ENCODE results near the gene MBD1. TPM values are rescaled to one million over a fixed set of nuclear protein-coding genes. Genes with fewer than 3 reads are reported as not detected.
A peak's percentile ranks its signal among the peaks of the same experiment; 100 is the strongest.
"Not testable (repeated sequence)": the region's sequence is repeated elsewhere in the genome, so short reads cannot be mapped to it uniquely, and the experiment has no call there.

Gene MBD1
- polyA plus RNA-seq, 2 donors = 32.5 to 34.8 TPM

DNA sequence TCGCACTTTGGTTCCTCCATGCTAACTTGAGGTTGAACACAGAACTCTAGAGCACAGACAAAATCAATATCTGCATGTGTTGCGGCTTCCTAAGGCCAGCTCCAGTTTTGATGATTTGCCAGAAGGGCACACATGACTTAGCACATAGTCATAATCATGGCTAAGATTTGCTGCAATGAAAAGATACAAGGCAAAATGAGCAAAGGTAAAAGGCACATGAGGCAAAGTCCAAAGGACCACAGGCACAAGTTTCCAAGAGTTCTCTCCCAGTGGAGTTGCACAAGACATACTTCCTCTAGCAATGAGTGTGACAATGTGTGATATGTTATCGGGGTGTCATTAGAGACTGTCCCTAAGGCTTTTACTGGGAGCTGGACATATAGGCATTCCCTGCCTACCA, 30.3 kb upstream of the MBD1 start:
- Histone ChIP-seq H3K36me3 (ENCODE audit: control insufficient read depth in 2 of 2, insufficient read depth in 2 of 2, low read length in 1 of 2) (no peaks in the 10 kb centered on the region), H3K27me3 (ENCODE audit: control insufficient read depth in 1 of 2, insufficient read depth in 2 of 2, low read length in 2 of 2) (no peaks in the 10 kb centered on the region), H3K4me1 (ENCODE audit: control insufficient read depth in 2 of 2, insufficient read depth in 2 of 2, low read length in 1 of 2) (peaks cover 3 to 6% of the 10 kb centered on the region in 2 donors), H3K27ac (ENCODE audit: low read depth in 2 of 2, low read length in 1 of 2) (no peak overlapping the region), H3K9me3 (ENCODE audit: control insufficient read depth in 2 of 2, insufficient read depth in 1 of 2, low read depth in 1 of 2, low read length in 1 of 2) (no peaks in the 10 kb centered on the region), H3K4me3 (ENCODE audit: low read depth in 1 of 2, low read length in 2 of 2) (no peak overlapping the region)
- 76 to 84% methylated on average over 3 of the region's 3 CpGs for WGBS, 2 donors

GRCh38 chr18:50310080-50310479, 28.8 kb upstream of the MBD1 start:
- H3K36me3 ChIP-seq (ENCODE audit: control insufficient read depth in 2 of 2, insufficient read depth in 2 of 2, low read length in 1 of 2) = no peaks in the 10 kb centered on the region
- H3K4me1 ChIP-seq (ENCODE audit: control insufficient read depth in 2 of 2, insufficient read depth in 2 of 2, low read length in 1 of 2) = peaks cover 3 to 6% of the 10 kb centered on the region in 2 donors
- H3K9me3 ChIP-seq (ENCODE audit: control insufficient read depth in 2 of 2, insufficient read depth in 1 of 2, low read depth in 1 of 2, low read length in 1 of 2) = no peaks in the 10 kb centered on the region
- no peak overlapping the region for H3K4me3 ChIP-seq (ENCODE audit: low read depth in 1 of 2, low read length in 2 of 2)
- H3K27ac ChIP-seq (ENCODE audit: low read depth in 2 of 2, low read length in 1 of 2) = no peak overlapping the region
- WGBS, 2 donors = 86% methylated on average over 10 of the region's 10 CpGs
- no peaks in the 10 kb centered on the region for H3K27me3 ChIP-seq (ENCODE audit: control insufficient read depth in 1 of 2, insufficient read depth in 2 of 2, low read length in 2 of 2)

- H3K4me3 ChIP-seq (ENCODE audit: low read depth in 1 of 2, low read length in 2 of 2); H3K27me3 ChIP-seq (ENCODE audit: control insufficient read depth in 1 of 2, insufficient read depth in 2 of 2, low read length in 2 of 2); H3K27ac ChIP-seq (ENCODE audit: low read depth in 2 of 2, low read length in 1 of 2); H3K36me3 ChIP-seq (ENCODE audit: control insufficient read depth in 2 of 2, insufficient read depth in 2 of 2, low read length in 1 of 2); H3K9me3 ChIP-seq (ENCODE audit: control insufficient read depth in 2 of 2, insufficient read depth in 1 of 2, low read depth in 1 of 2, low read length in 1 of 2); H3K4me1 ChIP-seq (ENCODE audit: control insufficient read depth in 2 of 2, insufficient read depth in 2 of 2, low read length in 1 of 2): not testable (repeated sequence)
- WGBS, 2 donors = 61 to 62% methylated on average over 5 of the region's 5 CpGs
These were observed 27.5 kb upstream of the MBD1 start for GRCh38 chr18:50308851-50309250.

DNA sequence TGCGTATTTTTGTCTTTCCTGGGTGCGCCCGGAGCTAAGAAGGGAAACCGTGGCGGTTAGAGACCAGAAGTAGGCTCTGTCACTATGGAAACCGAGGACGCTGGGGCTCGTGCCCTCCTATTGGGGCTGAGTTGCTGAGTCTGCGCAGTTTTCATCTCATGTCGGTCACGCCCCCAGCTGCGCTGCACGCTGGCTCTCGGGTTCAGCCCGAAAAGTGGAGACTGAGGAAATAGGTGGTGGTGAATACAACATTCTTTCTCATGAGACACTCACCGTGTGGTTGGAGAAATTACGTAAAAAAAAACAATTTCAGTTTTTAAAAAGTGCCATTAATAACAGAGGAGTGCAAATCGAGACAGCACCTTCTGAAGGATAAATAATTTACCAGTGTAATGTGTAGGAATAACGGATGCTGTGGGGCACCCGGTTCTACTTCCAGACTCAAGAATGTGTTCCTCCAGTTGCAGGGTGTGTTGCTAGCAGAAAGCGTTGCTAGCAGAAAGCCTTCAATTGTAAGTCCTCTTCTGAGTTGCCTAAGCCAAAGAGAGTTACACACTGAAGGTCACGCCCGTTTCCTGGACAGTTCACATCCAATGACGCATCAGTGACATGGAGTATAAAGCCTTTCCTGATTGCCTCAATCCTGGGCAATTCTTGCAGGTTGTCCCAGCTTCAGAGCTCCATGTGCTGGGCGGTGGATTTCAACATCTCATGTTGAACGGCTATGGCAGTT, 26.6 kb upstream of the MBD1 start:
- no peaks in the 10 kb centered on the region for H3K27me3 ChIP-seq (ENCODE audit: control insufficient read depth in 1 of 2, insufficient read depth in 2 of 2, low read length in 2 of 2)
- no peaks in the 10 kb centered on the region for H3K36me3 ChIP-seq (ENCODE audit: control insufficient read depth in 2 of 2, insufficient read depth in 2 of 2, low read length in 1 of 2)
- no peaks in the 10 kb centered on the region for H3K9me3 ChIP-seq (ENCODE audit: control insufficient read depth in 2 of 2, insufficient read depth in 1 of 2, low read depth in 1 of 2, low read length in 1 of 2)
- H3K4me3 ChIP-seq (ENCODE audit: low read depth in 1 of 2, low read length in 2 of 2) = peak overlapping the region; percentile 34 to 45
- peak overlapping the region in 1 of 2 donors; percentile 62 for H3K27ac ChIP-seq (ENCODE audit: low read depth in 2 of 2, low read length in 1 of 2)
- H3K4me1 ChIP-seq (ENCODE audit: control insufficient read depth in 2 of 2, insufficient read depth in 2 of 2, low read length in 1 of 2) = peaks cover 3 to 6% of the 10 kb centered on the region in 2 donors
- WGBS, 2 donors = 4 to 5% methylated on average over 26 of the region's 26 CpGs

DNA sequence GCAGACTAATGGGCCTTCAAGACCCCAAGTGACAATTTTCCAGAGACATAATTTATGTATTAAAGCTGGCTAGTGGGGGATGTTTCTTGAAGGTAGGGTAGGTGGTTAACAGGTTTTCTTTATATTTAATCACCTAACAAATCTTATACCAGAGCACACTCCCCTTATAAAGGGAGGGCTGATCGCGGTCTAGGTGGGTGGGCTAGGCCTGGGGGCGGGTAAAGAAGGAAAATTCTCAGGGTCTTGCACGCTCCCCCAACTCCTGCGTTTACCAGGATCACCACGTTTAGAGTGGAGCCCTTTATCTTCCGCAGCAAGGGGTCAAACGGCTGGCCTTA, 26.0 kb upstream of the MBD1 start:
- peak overlapping the region in 1 of 2 donors; percentile 62 for H3K27ac ChIP-seq (ENCODE audit: low read depth in 2 of 2, low read length in 1 of 2)

GRCh38 chr18:50306944-50307343, 25.6 kb upstream of the MBD1 start:
- no peak overlapping the region for H3K4me3 ChIP-seq (ENCODE audit: low read depth in 1 of 2, low read length in 2 of 2)
- H3K4me1 ChIP-seq (ENCODE audit: control insufficient read depth in 2 of 2, insufficient read depth in 2 of 2, low read length in 1 of 2) = peaks cover 3 to 6% of the 10 kb centered on the region in 2 donors
- no peak overlapping the region for H3K27ac ChIP-seq (ENCODE audit: low read depth in 2 of 2, low read length in 1 of 2)
- no peaks in the 10 kb centered on the region for H3K36me3 ChIP-seq (ENCODE audit: control insufficient read depth in 2 of 2, insufficient read depth in 2 of 2, low read length in 1 of 2)
- WGBS, 2 donors = 57 to 60% methylated on average over 8 of the region's 8 CpGs
- no peaks in the 10 kb centered on the region for H3K9me3 ChIP-seq (ENCODE audit: control insufficient read depth in 2 of 2, insufficient read depth in 1 of 2, low read depth in 1 of 2, low read length in 1 of 2)
- H3K27me3 ChIP-seq (ENCODE audit: control insufficient read depth in 1 of 2, insufficient read depth in 2 of 2, low read length in 2 of 2) = no peaks in the 10 kb centered on the region

More for the DNA sequence above, 26.0 kb upstream of the MBD1 start:
- no peaks in the 10 kb centered on the region for H3K36me3 ChIP-seq (ENCODE audit: control insufficient read depth in 2 of 2, insufficient read depth in 2 of 2, low read length in 1 of 2)
- no peaks in the 10 kb centered on the region for H3K27me3 ChIP-seq (ENCODE audit: control insufficient read depth in 1 of 2, insufficient read depth in 2 of 2, low read length in 2 of 2)
- H3K4me3 ChIP-seq (ENCODE audit: low read depth in 1 of 2, low read length in 2 of 2) = peak overlapping the region; percentile 34 to 45
- H3K4me1 ChIP-seq (ENCODE audit: control insufficient read depth in 2 of 2, insufficient read depth in 2 of 2, low read length in 1 of 2) = peaks cover 3 to 6% of the 10 kb centered on the region in 2 donors
- 0 to 3% methylated on average over 8 of the region's 8 CpGs for WGBS, 2 donors
- H3K9me3 ChIP-seq (ENCODE audit: control insufficient read depth in 2 of 2, insufficient read depth in 1 of 2, low read depth in 1 of 2, low read length in 1 of 2) = no peaks in the 10 kb centered on the region

GRCh38 chr18:50301074-50301473, 19.8 kb upstream of the MBD1 start:
- H3K4me1 ChIP-seq (ENCODE audit: control insufficient read depth in 2 of 2, insufficient read depth in 2 of 2, low read length in 1 of 2) = peaks cover 3 to 4% of the 10 kb centered on the region in 2 donors
- H3K4me3 ChIP-seq (ENCODE audit: low read depth in 1 of 2, low read length in 2 of 2) = no peak overlapping the region
- H3K36me3 ChIP-seq (ENCODE audit: control insufficient read depth in 2 of 2, insufficient read depth in 2 of 2, low read length in 1 of 2) = no peaks in the 10 kb centered on the region
- H3K27me3 ChIP-seq (ENCODE audit: control insufficient read depth in 1 of 2, insufficient read depth in 2 of 2, low read length in 2 of 2) = no peaks in the 10 kb centered on the region
- WGBS, 2 donors = 66 to 72% methylated on average over 5 of the region's 5 CpGs
- H3K27ac ChIP-seq (ENCODE audit: low read depth in 2 of 2, low read length in 1 of 2) = no peak overlapping the region
- peaks cover 0 to 2% of the 10 kb centered on the region in 2 donors for H3K9me3 ChIP-seq (ENCODE audit: control insufficient read depth in 2 of 2, insufficient read depth in 1 of 2, low read depth in 1 of 2, low read length in 1 of 2)

- Histone ChIP-seq H3K27me3 (ENCODE audit: control insufficient read depth in 1 of 2, insufficient read depth in 2 of 2, low read length in 2 of 2) (no peaks in the 10 kb centered on the region), H3K4me3 (ENCODE audit: low read depth in 1 of 2, low read length in 2 of 2) (no peak overlapping the region), H3K4me1 (ENCODE audit: control insufficient read depth in 2 of 2, insufficient read depth in 2 of 2, low read length in 1 of 2) (peaks cover 3 to 4% of the 10 kb centered on the region in 2 donors), H3K9me3 (ENCODE audit: control insufficient read depth in 2 of 2, insufficient read depth in 1 of 2, low read depth in 1 of 2, low read length in 1 of 2) (peaks cover 0 to 2% of the 10 kb centered on the region in 2 donors), H3K27ac (ENCODE audit: low read depth in 2 of 2, low read length in 1 of 2) (no peak overlapping the region), H3K36me3 (ENCODE audit: control insufficient read depth in 2 of 2, insufficient read depth in 2 of 2, low read length in 1 of 2) (no peaks in the 10 kb centered on the region)
- WGBS, 2 donors = 71 to 76% methylated on average over 7 of the region's 7 CpGs
These were observed 18.5 kb upstream of the MBD1 start for GRCh38 chr18:50299626-50300388.

GRCh38 chr18:50298443-50299284, 17.3 kb upstream of the MBD1 start:
- H3K27me3 ChIP-seq (ENCODE audit: control insufficient read depth in 1 of 2, insufficient read depth in 2 of 2, low read length in 2 of 2) = no peaks in the 10 kb centered on the region
- H3K4me1 ChIP-seq (ENCODE audit: control insufficient read depth in 2 of 2, insufficient read depth in 2 of 2, low read length in 1 of 2) = peaks cover 3 to 4% of the 10 kb centered on the region in 2 donors

More at GRCh38 chr18:50298443-50299284, 17.3 kb upstream of the MBD1 start:
- Histone ChIP-seq H3K27ac (ENCODE audit: low read depth in 2 of 2, low read length in 1 of 2) (no peak overlapping the region), H3K36me3 (ENCODE audit: control insufficient read depth in 2 of 2, insufficient read depth in 2 of 2, low read length in 1 of 2) (no peaks in the 10 kb centered on the region), H3K9me3 (ENCODE audit: control insufficient read depth in 2 of 2, insufficient read depth in 1 of 2, low read depth in 1 of 2, low read length in 1 of 2) (peaks cover 0 to 2% of the 10 kb centered on the region in 2 donors), H3K4me3 (ENCODE audit: low read depth in 1 of 2, low read length in 2 of 2) (peak overlapping the region in 1 of 2 donors; percentile 37)
- 29 to 33% methylated on average over 38 to 49 of the region's 49 CpGs for WGBS, 2 donors

Measured in esophagus (tissue), 2 donors.